PC-3 (cell line): ENCODE measurements around the gene ZNF804A. TPM values are rescaled to one million over a fixed set of nuclear protein-coding genes. Genes with fewer than 3 reads are reported as not detected.

Experiments used
- ATAC-seq: fragments of 200-7000 bp; cut with Tn5 transposase; 2 replicates; pipeline ENCODE4 v1.9.1; 2020; ENCODE audit warnings: mild to moderate bottlenecking, moderate library complexity
- BruUV-seq: library from RNA; stranded (reverse); fragments of 400-500 nt; replicated peaks from 2 replicates; lab custom pipeline; 2021; lab: Mats Ljungman, UMichigan
- CTCF ChIA-PET: fragments of 300-600 bp; sonication (Branson Sonifier 250); formaldehyde crosslinking; loops from one replicate; lab custom pipeline; 2022; ENCODE audit warnings: antibody characterized with exemption; lab: Charles Lee
- POLR2A ChIA-PET: fragments of 300-600 bp; sonication (Branson Sonifier 250); formaldehyde crosslinking; loops from one replicate; lab custom pipeline; 2022; ENCODE audit warnings: antibody characterized with exemption; ENCODE audit not compliant: unreplicated experiment; lab: Charles Lee
- DNase-seq: peaks from one replicate; pipeline ENCODE4 v3.0.0-alpha.2; 2015
- H2AFZ ChIP-seq: fragments of 300-600 bp; sonication (generic); 2 replicates; pipeline ENCODE4 v1.6.0; 2016; ENCODE audit warnings: antibody characterized with exemption, low read length
- H3F3A ChIP-seq: fragments of 300-600 bp; sonication (generic); one replicate; pipeline ENCODE4 v1.6.0; 2017; ENCODE audit warnings: antibody characterized with exemption, low read length, control low read depth, mild to moderate bottlenecking; ENCODE audit not compliant: unreplicated experiment
- H3K27ac ChIP-seq: fragments of 300-600 bp; sonication (generic); 2 replicates; pipeline ENCODE4 v1.5.1; 2016; ENCODE audit warnings: mild to moderate bottlenecking, low read length
- H3K27me3 ChIP-seq: fragments of 300-600 bp; sonication (generic); 2 replicates; pipeline ENCODE4 v1.6.1; 2016; ENCODE audit warnings: low read length, mixed read lengths
- H3K36me3 ChIP-seq: fragments of 300-600 bp; sonication (generic); 2 replicates; pipeline ENCODE4 v1.6.1; 2016; ENCODE audit warnings: low read depth, mixed run types, low read length, mixed read lengths
- H3K4me1 ChIP-seq: fragments of 300-600 bp; sonication (generic); 2 replicates; pipeline ENCODE4 v1.5.1; 2016; ENCODE audit warnings: low read length; ENCODE audit not compliant: insufficient read depth
- H3K4me2 ChIP-seq: fragments of 300-600 bp; sonication (generic); 2 replicates; pipeline ENCODE4 v1.6.0; 2016; ENCODE audit warnings: low read length
- H3K4me3 ChIP-seq: fragments of 300-600 bp; sonication (generic); 2 replicates; pipeline ENCODE4 v1.5.1; 2016; ENCODE audit warnings: mild to moderate bottlenecking, low read length, mixed read lengths
- H3K79me2 ChIP-seq: fragments of 300-600 bp; sonication (generic); 2 replicates; pipeline ENCODE4 v1.6.1; 2017; ENCODE audit warnings: low read length, mixed read lengths
- H3K9ac ChIP-seq: fragments of 300-600 bp; sonication (generic); 2 replicates; pipeline ENCODE4 v1.6.0; 2016; ENCODE audit warnings: mild to moderate bottlenecking, low read length
- H3K9me2 ChIP-seq: fragments of 300-600 bp; sonication (generic); replicated peaks from 2 replicates; pipeline ENCODE4 v1.6.1; 2016; ENCODE audit warnings: mixed run types, low read length, mixed read lengths
- H3K9me3 ChIP-seq: fragments of 300-600 bp; sonication (generic); 2 replicates; pipeline ENCODE4 v1.6.1; 2016; ENCODE audit warnings: low read length, mixed read lengths
- H4K20me1 ChIP-seq: fragments of 300-600 bp; sonication (generic); 2 replicates; pipeline ENCODE4 v1.6.1; 2016; ENCODE audit warnings: low read length, mixed read lengths
- CTCF ChIP-seq: fragments of 300-600 bp; sonication (generic); conservative IDR thresholded peaks from 2 replicates; pipeline ENCODE4 v1.5.1; 2017; ENCODE audit warnings: antibody characterized with exemption, low read depth, mild to moderate bottlenecking, low read length
- EZH2 ChIP-seq: fragments of 300-600 bp; sonication (generic); IDR thresholded peaks from one replicate; pipeline ENCODE4 v1.6.1; 2017; ENCODE audit warnings: antibody characterized with exemption, mild to moderate bottlenecking, low read length; ENCODE audit not compliant: unreplicated experiment
- EZH2phosphoT487 ChIP-seq: fragments of 300-600 bp; sonication (generic); IDR thresholded peaks from 2 replicates; pipeline ENCODE4 v1.6.1; 2018; ENCODE audit warnings: mild to moderate bottlenecking, antibody characterized with exemption, low read length, borderline replicate concordance
- intact Hi-C: fragments of 100-400 bp; cut with micrococcal nuclease; formaldehyde crosslinking; loops from 2 replicates; pipeline ENCODE4 v1.9.0; 2023
- total RNA-seq: library from RNA; depleted of rRNA; stranded (reverse); fragments of >200 nt; gene quantifications from 2 replicates; pipeline ENCODE4 v1.2.3, GENCODE V29; 2014

Gene ZNF804A
- total RNA-seq, 1 experiment from 2014 or later: 1.9 TPM

- Histone ChIP-seq H3K9me2 (no peaks in the 10 kb centered on the region), H3K27me3 (no peaks in the 10 kb centered on the region), H3K9ac (no peak overlapping the region), H3K36me3 (no peaks in the 10 kb centered on the region), H2AFZ (no peak overlapping the region), H3K4me1 (no peaks in the 10 kb centered on the region), H3K79me2 (no peaks in the 10 kb centered on the region), H3K27ac (no peak overlapping the region), H3K9me3 (no peaks in the 10 kb centered on the region), H3F3A (no peaks in the 10 kb centered on the region), H3K4me2 (no peak overlapping the region), H4K20me1 (no peaks in the 10 kb centered on the region), H3K4me3 (no peak overlapping the region)
- no peak for TF ChIP-seq EZH2
- no TSS peak for BruUV-seq
- ATAC-seq (no peak), DNase-seq (no peak)
- CTCF ChIA-PET: no interaction called here
- POLR2A ChIA-PET: no interaction called here
- intact Hi-C loops: no loop called here
Measured at GRCh38 chr2:184679219-184680018, 81.1 kb downstream of the ZNF804A start.

- Histone ChIP-seq H3K9me3 (no peaks in the 10 kb centered on the region), H3K27me3 (no peaks in the 10 kb centered on the region), H4K20me1 (no peaks in the 10 kb centered on the region), H3K27ac (no peak overlapping the region), H3K4me1 (no peaks in the 10 kb centered on the region), H3K4me2 (no peak overlapping the region), H3K9ac (no peak overlapping the region), H3K36me3 (no peaks in the 10 kb centered on the region), H3K9me2 (no peaks in the 10 kb centered on the region), H3K79me2 (no peaks in the 10 kb centered on the region), H2AFZ (no peak overlapping the region), H3F3A (no peaks in the 10 kb centered on the region), H3K4me3 (no peak overlapping the region)
- ChIA-PET CTCF (no interaction called here), POLR2A (no interaction called here)
- DNase-seq (no peak), ATAC-seq (no peak)
- TF ChIP-seq EZH2 (no peak), CTCF (no peak), EZH2phosphoT487 (no peak)
- intact Hi-C loops: no loop called here
- BruUV-seq: no TSS peak
Measured at GRCh38 chr2:184680825-184681224, 82.5 kb downstream of the ZNF804A start.

- H3K9ac ChIP-seq: no peak overlapping the region
- no peaks in the 10 kb centered on the region for H3K36me3 ChIP-seq
- intact Hi-C loops: no loop called here
- no peaks in the 10 kb centered on the region for H3K27me3 ChIP-seq
- H3K9me2 ChIP-seq: no peaks in the 10 kb centered on the region
- ATAC-seq (no peak), DNase-seq (no peak)
- H3F3A ChIP-seq: no peaks in the 10 kb centered on the region
- H3K4me1 ChIP-seq: no peaks in the 10 kb centered on the region
- H4K20me1 ChIP-seq: no peaks in the 10 kb centered on the region
- TF ChIP-seq CTCF (no peak), EZH2phosphoT487 (no peak), EZH2 (no peak)
- H3K79me2 ChIP-seq: no peaks in the 10 kb centered on the region
- H2AFZ ChIP-seq: no peak overlapping the region
- H3K27ac ChIP-seq: no peak overlapping the region
- H3K4me3 ChIP-seq: no peak overlapping the region
- H3K4me2 ChIP-seq: no peak overlapping the region
- BruUV-seq: no TSS peak
- ChIA-PET CTCF (no interaction called here), POLR2A (no interaction called here)
- no peaks in the 10 kb centered on the region for H3K9me3 ChIP-seq
Measured at GRCh38 chr2:184681642-184682321, 83.5 kb downstream of the ZNF804A start.
